Measurements from ENCODE around the gene EGFR. TPM values are rescaled to one million over a fixed set of nuclear protein-coding genes. Genes with fewer than 3 reads are reported as not detected.
A peak's percentile ranks its signal among the peaks of the same experiment; 100 is the strongest.

The EGFR gene
- polyA plus RNA-seq, 2 of the 4 experiments (the other 2 are of a cell fraction), result 59.5 to 63.8 TPM

DNA sequence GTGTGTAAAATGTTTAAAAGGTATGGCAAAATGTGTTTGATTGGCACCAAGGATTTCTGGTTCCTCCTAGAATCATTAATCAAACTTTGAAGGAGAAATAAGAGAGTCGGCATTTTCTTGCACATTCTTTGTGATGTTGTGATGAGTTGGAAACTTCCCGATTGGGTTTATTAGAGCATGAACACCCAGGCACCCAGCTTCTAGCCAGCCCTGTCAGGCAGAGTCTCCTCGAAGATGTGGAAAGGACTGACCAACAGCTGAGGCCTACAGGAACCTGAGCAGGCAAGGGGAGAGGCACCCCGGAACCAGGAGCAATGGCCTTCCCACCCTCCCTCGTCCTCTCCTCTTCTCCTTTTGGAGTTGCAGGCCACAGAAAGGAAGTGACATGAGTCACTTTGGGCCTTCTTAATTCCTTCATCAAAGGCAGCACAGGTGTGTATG is 68.7 kb downstream of the EGFR start:
- TF ChIP-seq, protein P1, sequence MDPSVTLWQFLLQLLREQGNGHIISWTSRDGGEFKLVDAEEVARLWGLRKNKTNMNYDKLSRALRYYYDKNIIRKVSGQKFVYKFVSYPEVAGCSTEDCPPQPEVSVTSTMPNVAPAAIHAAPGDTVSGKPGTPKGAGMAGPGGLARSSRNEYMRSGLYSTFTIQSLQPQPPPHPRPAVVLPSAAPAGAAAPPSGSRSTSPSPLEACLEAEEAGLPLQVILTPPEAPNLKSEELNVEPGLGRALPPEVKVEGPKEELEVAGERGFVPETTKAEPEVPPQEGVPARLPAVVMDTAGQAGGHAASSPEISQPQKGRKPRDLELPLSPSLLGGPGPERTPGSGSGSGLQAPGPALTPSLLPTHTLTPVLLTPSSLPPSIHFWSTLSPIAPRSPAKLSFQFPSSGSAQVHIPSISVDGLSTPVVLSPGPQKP (IDR thresholded peaks at IDR 0.05; ENCODE audit: low read depth, low read length), result no peak
- TF ChIP-seq SMC3 (IDR thresholded peaks at IDR 0.05) (no peak), MAFK (IDR thresholded peaks at IDR 0.05; ENCODE audit: partially characterized antibody) (peak; percentile 72), CHD4 (IDR thresholded peaks at IDR 0.05; ENCODE audit: borderline replicate concordance) (no peak), CEBPB (IDR thresholded peaks at IDR 0.05) (no peak)
- FAIRE-seq, result no peak
- Histone ChIP-seq H3K4me1 (peaks cover 66% of the 10 kb centered on the region), H3K9me3 (no peaks in the 10 kb centered on the region), H3K4me3 (no peak overlapping the region), H3K4me2 (no peak overlapping the region), H3K27ac (peak overlapping the region in 1 of 2 experiments; percentile 83; a peak in 2 of 6 replicates)
- DNase-seq (ENCODE audit: low read depth in 1 of 2, low spot score in 1 of 2), result no peak
- CTCF ChIA-PET, result interaction anchor here (1.1 to 1.5 kb wide), 2 partner anchors 18 to 313 kb away, joined by 3 read pairs; no protein-coding TSS in a partner anchor
- 0 out of 6 replicates have a peak, but pooled peaks of 1 of the 2 experiments have one; percentile 33 for ATAC-seq
- WGBS (ENCODE audit: missing lambda C conversion rate), result 90% methylated on average over 5 of the region's 5 CpGs
- POLR2A ChIA-PET, result no interaction called here

DNA sequence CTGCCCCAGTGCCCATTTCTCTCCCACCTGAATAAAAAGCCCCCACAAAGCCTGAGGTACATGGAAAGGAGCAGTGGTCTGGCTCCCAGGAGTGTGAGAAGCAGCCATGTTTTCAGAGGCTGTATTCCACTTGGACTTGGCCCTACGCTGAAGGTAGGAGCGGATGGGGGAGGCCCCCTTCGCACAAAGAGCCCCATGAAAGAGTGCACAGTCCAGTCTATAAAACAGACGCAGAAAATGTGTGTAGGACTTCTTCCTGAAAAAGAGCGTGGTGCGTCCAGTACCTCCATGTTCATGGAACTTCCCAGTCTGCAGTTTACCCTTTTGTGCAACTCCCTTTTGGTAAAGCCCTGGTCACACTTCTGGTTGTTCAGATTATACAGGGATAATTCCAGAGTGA is 69.3 kb downstream of the EGFR start:
- ATAC-seq, result no peak
- H3K9me3 ChIP-seq, result no peaks in the 10 kb centered on the region
- H3K27ac ChIP-seq, result peak overlapping the region in 1 of 2 experiments; percentile 83; a peak in 1 of 6 replicates
- WGBS (ENCODE audit: missing lambda C conversion rate), result 97% methylated on average over 6 of the region's 6 CpGs
- TF ChIP-seq, protein P2, sequence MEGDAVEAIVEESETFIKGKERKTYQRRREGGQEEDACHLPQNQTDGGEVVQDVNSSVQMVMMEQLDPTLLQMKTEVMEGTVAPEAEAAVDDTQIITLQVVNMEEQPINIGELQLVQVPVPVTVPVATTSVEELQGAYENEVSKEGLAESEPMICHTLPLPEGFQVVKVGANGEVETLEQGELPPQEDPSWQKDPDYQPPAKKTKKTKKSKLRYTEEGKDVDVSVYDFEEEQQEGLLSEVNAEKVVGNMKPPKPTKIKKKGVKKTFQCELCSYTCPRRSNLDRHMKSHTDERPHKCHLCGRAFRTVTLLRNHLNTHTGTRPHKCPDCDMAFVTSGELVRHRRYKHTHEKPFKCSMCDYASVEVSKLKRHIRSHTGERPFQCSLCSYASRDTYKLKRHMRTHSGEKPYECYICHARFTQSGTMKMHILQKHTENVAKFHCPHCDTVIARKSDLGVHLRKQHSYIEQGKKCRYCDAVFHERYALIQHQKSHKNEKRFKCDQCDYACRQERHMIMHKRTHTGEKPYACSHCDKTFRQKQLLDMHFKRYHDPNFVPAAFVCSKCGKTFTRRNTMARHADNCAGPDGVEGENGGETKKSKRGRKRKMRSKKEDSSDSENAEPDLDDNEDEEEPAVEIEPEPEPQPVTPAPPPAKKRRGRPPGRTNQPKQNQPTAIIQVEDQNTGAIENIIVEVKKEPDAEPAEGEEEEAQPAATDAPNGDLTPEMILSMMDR (IDR thresholded peaks at IDR 0.05), result no peak
- TF ChIP-seq RCOR1 (IDR thresholded peaks at IDR 0.05; ENCODE audit: low read depth, low read length), result no peak
- no peak for TF ChIP-seq JUN (IDR thresholded peaks at IDR 0.05)
- no peak for TF ChIP-seq ZFP36 (IDR thresholded peaks at IDR 0.05; ENCODE audit: borderline replicate concordance, partially characterized antibody)
- TF ChIP-seq, protein P3, sequence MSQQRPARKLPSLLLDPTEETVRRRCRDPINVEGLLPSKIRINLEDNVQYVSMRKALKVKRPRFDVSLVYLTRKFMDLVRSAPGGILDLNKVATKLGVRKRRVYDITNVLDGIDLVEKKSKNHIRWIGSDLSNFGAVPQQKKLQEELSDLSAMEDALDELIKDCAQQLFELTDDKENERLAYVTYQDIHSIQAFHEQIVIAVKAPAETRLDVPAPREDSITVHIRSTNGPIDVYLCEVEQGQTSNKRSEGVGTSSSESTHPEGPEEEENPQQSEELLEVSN (IDR thresholded peaks at IDR 0.05; ENCODE audit: borderline replicate concordance, low read depth), result no peak
- no peak for DNase-seq (ENCODE audit: low read depth in 1 of 2, low spot score in 1 of 2)
- peaks cover 65% of the 10 kb centered on the region for H3K4me1 ChIP-seq
- POLR2A ChIA-PET, result no interaction called here
- H3K4me3 ChIP-seq, result no peak overlapping the region
- FAIRE-seq, result no peak
- CTCF ChIA-PET, result no interaction called here
- no peak overlapping the region for H3K4me2 ChIP-seq

DNA sequence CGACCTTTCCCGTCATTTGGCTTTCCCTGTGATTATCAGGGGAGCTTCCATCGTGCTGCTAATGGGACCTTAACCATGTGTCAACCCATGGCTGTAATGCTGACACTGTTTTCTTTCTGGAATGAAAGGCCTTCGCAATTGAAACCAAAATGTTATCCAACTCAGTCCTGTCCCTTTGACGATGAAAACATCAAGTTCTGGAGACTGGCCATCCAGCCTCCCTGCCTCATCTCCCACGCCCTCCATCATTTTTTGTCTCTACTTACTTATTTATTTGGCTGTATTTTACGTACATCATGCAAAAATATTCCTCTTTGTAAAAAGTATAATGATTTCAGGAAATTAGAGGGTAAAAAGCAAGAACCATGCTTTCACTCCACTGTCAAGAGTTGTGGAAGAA is 69.8 kb downstream of the EGFR start:
- peaks cover 66% of the 10 kb centered on the region for H3K4me1 ChIP-seq
- H3K4me2 ChIP-seq, result no peak overlapping the region
- no peak for ATAC-seq
- TF ChIP-seq SREBF2 (IDR thresholded peaks at IDR 0.05), result no peak
- TF ChIP-seq RAD21 (conservative IDR thresholded peaks at IDR 0.05 in 1 of 2, IDR thresholded peaks at IDR 0.05 in 1 of 2), result no peak
- TF ChIP-seq POLR2AphosphoS2 (conservative IDR thresholded peaks at IDR 0.05; ENCODE audit: low read length), result no peak
- TF ChIP-seq TFCP2L1 (CRISPR knock-in tag; IDR thresholded peaks at IDR 0.05), result no peak
- no peak for TF ChIP-seq NR3C1 (IDR thresholded peaks at IDR 0.05)
- TF ChIP-seq, protein P4, sequence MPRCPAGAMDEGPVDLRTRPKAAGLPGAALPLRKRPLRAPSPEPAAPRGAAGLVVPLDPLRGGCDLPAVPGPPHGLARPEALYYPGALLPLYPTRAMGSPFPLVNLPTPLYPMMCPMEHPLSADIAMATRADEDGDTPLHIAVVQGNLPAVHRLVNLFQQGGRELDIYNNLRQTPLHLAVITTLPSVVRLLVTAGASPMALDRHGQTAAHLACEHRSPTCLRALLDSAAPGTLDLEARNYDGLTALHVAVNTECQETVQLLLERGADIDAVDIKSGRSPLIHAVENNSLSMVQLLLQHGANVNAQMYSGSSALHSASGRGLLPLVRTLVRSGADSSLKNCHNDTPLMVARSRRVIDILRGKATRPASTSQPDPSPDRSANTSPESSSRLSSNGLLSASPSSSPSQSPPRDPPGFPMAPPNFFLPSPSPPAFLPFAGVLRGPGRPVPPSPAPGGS (IDR thresholded peaks at IDR 0.05), result no peak
- TF ChIP-seq, protein P3 (IDR thresholded peaks at IDR 0.05; ENCODE audit: borderline replicate concordance, low read depth), result no peak
- no peak for TF ChIP-seq KDM5A (IDR thresholded peaks at IDR 0.05)
- TF ChIP-seq MYC (IDR thresholded peaks at IDR 0.05; ENCODE audit: borderline replicate concordance, low read length), result no peak
- no peak for TF ChIP-seq ZFP36 (IDR thresholded peaks at IDR 0.05; ENCODE audit: borderline replicate concordance, partially characterized antibody)
- TF ChIP-seq, protein P5, sequence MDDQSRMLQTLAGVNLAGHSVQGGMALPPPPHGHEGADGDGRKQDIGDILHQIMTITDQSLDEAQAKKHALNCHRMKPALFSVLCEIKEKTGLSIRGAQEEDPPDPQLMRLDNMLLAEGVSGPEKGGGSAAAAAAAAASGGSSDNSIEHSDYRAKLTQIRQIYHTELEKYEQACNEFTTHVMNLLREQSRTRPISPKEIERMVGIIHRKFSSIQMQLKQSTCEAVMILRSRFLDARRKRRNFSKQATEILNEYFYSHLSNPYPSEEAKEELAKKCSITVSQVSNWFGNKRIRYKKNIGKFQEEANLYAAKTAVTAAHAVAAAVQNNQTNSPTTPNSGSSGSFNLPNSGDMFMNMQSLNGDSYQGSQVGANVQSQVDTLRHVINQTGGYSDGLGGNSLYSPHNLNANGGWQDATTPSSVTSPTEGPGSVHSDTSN (IDR thresholded peaks at IDR 0.05), result no peak
- TF ChIP-seq HDAC2 (IDR thresholded peaks at IDR 0.05), result no peak
- TF ChIP-seq CBX8 (IDR thresholded peaks at IDR 0.05), result no peak
- TF ChIP-seq EHMT2 (IDR thresholded peaks at IDR 0.05; ENCODE audit: low read depth), result no peak
- ChIA-PET CTCF (no interaction called here), POLR2A (no interaction called here)
- WGBS (ENCODE audit: missing lambda C conversion rate), result 91% methylated on average over 7 of the region's 7 CpGs
- H3K27ac ChIP-seq, result no peak overlapping the region; a peak in 1 of 6 replicates
- H3K9me3 ChIP-seq, result no peaks in the 10 kb centered on the region
- DNase-seq (ENCODE audit: low read depth in 1 of 2, low spot score in 1 of 2), result no peak
- H3K4me3 ChIP-seq, result no peak overlapping the region
- FAIRE-seq, result no peak

All from A549 (cell line).